ENCODE results near the gene KIAA1671. TPM values are rescaled to one million over a fixed set of nuclear protein-coding genes. Genes with fewer than 3 reads are reported as not detected.

KIAA1671 gene
- total RNA-seq, 1 experiment from 2014 or later: 63.1 TPM

DNA sequence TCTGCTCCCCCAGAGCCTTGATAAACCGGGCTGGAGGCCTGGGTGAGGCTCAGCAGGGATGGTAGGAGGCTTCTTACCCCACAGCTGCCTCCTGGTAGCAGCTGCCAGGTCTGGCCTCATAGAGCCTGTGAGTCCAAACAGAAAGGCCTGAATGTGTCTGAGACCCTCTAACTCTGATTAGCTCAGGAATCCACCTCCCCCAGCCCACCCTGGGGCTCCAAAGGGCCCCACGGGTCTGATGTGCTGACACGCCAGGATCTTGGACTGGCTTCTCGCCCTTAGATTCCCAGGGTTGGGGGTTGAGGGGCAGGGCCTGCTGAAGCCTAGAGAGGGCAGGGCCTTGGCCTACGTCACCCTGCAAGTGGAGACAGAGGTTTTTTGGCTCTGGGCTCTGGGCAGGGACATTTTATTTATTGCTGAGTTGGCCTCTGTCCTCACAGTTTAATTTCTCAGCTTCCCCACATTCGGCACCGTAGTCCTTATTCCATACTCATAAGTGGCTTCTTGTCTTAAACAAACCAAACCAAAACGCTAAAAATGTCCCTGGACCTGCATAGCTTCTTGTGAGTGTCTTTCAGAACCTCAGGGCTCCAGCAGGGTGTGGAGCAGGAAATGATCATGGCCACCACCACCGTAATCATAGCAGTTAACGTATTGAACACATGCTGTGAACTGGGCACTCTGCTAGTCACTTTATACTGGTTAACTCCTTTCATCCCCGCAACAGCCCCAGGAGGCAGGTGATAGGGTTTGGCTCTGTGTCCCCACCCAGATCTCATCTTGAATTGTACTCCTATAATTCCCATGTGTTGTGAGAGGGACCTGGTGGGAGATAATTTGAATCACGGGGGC is 25.1 kb downstream of the KIAA1671 start:
- H3K9me3 Mint-ChIP-seq (ENCODE audit: low read depth, unreplicated experiment): no peaks in the 10 kb centered on the region
- no peak for DNase-seq
- TF ChIP-seq, protein P1, sequence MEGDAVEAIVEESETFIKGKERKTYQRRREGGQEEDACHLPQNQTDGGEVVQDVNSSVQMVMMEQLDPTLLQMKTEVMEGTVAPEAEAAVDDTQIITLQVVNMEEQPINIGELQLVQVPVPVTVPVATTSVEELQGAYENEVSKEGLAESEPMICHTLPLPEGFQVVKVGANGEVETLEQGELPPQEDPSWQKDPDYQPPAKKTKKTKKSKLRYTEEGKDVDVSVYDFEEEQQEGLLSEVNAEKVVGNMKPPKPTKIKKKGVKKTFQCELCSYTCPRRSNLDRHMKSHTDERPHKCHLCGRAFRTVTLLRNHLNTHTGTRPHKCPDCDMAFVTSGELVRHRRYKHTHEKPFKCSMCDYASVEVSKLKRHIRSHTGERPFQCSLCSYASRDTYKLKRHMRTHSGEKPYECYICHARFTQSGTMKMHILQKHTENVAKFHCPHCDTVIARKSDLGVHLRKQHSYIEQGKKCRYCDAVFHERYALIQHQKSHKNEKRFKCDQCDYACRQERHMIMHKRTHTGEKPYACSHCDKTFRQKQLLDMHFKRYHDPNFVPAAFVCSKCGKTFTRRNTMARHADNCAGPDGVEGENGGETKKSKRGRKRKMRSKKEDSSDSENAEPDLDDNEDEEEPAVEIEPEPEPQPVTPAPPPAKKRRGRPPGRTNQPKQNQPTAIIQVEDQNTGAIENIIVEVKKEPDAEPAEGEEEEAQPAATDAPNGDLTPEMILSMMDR (IDR thresholded peaks at IDR 0.05; ENCODE audit: unreplicated experiment): no peak
- BruUV-seq (replicated peaks): no TSS peak
- no peaks in the 10 kb centered on the region for H3K36me3 Mint-ChIP-seq (ENCODE audit: insufficient read depth, unreplicated experiment)
- H3K27ac Mint-ChIP-seq (ENCODE audit: unreplicated experiment): no peak overlapping the region
- CTCF ChIA-PET: no interaction called here
- no peak overlapping the region for H3K4me3 Mint-ChIP-seq (ENCODE audit: low read depth, unreplicated experiment)
- intact Hi-C loops (cut with micrococcal nuclease; ENCODE audit: unreplicated experiment): no loop called here
- peaks cover 8% of the 10 kb centered on the region for H3K4me1 Mint-ChIP-seq (ENCODE audit: low read depth, unreplicated experiment)
- no peaks in the 10 kb centered on the region for H3K27me3 Mint-ChIP-seq (ENCODE audit: unreplicated experiment)

DNA sequence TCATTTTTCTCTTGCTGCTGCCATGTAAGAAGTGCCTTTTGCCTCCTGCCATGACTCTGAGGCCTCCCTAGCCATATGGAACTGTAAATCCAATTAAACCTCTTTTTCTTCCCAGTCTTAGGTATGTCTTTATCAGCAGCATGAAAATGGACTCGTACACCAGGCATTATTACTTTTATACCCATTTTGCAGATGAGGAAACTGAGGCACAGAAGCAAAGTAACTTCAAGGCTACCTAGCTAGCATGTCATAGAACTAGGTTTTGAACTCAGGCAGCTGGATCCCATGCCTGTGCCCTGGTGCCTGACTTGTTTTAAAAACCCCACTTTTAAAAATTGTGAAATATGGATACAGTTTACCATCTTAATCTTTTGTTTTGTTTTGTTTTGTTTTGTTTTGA is 25.8 kb downstream of the KIAA1671 start:
- no TSS peak for BruUV-seq (replicated peaks)
- Mint-ChIP-seq H3K9me3 (ENCODE audit: low read depth, unreplicated experiment) (no peaks in the 10 kb centered on the region), H3K4me3 (ENCODE audit: low read depth, unreplicated experiment) (no peak overlapping the region), H3K27ac (ENCODE audit: unreplicated experiment) (no peak overlapping the region), H3K4me1 (ENCODE audit: low read depth, unreplicated experiment) (peaks cover 8% of the 10 kb centered on the region), H3K36me3 (ENCODE audit: insufficient read depth, unreplicated experiment) (no peaks in the 10 kb centered on the region), H3K27me3 (ENCODE audit: unreplicated experiment) (no peaks in the 10 kb centered on the region)
- no peak for DNase-seq
- intact Hi-C loops (cut with micrococcal nuclease; ENCODE audit: unreplicated experiment): no loop called here
- CTCF ChIA-PET: no interaction called here
- TF ChIP-seq, protein P1 (IDR thresholded peaks at IDR 0.05; ENCODE audit: unreplicated experiment): no peak

DNA sequence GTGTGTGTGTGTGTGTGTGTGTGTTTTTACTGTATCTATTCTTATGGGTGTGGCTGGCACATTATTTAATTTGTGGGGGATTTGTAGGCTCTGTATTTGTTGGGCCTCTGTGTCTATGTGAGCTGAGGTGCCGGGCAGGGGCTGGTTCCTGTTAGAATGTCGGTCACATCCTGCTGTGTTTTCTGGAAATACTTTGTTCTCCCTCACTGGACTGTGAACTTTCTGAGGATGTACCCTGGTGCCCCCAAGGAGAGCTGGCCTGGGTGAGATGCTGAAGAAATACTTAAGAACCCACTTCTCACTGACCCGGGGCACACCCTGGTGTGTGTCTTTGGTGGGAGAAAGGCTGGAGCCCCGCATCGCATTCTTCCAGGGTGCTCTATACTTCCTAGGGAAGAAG is 28.6 kb downstream of the KIAA1671 start:
- intact Hi-C loops (cut with micrococcal nuclease; ENCODE audit: unreplicated experiment): no loop called here
- Mint-ChIP-seq H3K9me3 (ENCODE audit: low read depth, unreplicated experiment) (no peaks in the 10 kb centered on the region), H3K4me3 (ENCODE audit: low read depth, unreplicated experiment) (no peak overlapping the region), H3K27ac (ENCODE audit: unreplicated experiment) (no peak overlapping the region), H3K4me1 (ENCODE audit: low read depth, unreplicated experiment) (no peaks in the 10 kb centered on the region), H3K36me3 (ENCODE audit: insufficient read depth, unreplicated experiment) (no peaks in the 10 kb centered on the region), H3K27me3 (ENCODE audit: unreplicated experiment) (no peaks in the 10 kb centered on the region)
- no peak for DNase-seq
- BruUV-seq (replicated peaks): no TSS peak
- TF ChIP-seq, protein P1 (IDR thresholded peaks at IDR 0.05; ENCODE audit: unreplicated experiment): no peak
- CTCF ChIA-PET: no interaction called here

DNA sequence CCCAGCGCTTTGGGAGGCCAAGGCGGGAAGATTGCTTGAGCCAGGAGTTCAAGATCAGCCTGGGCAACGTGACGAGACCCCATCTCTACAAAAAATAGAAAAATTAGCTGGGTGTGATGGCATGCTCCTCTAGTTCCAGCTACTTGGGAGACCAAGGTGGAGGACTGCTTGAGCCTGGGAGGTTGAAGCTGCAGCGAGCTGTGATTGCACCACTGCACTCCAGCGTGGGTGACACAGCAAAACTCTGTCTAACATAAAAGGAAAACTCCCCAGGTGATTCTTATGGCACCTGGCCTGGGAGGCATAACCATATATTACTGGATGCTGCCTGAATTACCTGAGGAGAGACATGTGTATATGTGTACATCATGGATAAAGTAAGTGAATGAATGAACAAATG is 29.1 kb downstream of the KIAA1671 start:
- no TSS peak for BruUV-seq (replicated peaks)
- DNase-seq: no peak
- intact Hi-C loops (cut with micrococcal nuclease; ENCODE audit: unreplicated experiment): no loop called here
- H3K27ac Mint-ChIP-seq (ENCODE audit: unreplicated experiment): no peak overlapping the region
- no peaks in the 10 kb centered on the region for H3K27me3 Mint-ChIP-seq (ENCODE audit: unreplicated experiment)
- H3K4me1 Mint-ChIP-seq (ENCODE audit: low read depth, unreplicated experiment): no peaks in the 10 kb centered on the region
- H3K4me3 Mint-ChIP-seq (ENCODE audit: low read depth, unreplicated experiment): no peak overlapping the region
- H3K36me3 Mint-ChIP-seq (ENCODE audit: insufficient read depth, unreplicated experiment): no peaks in the 10 kb centered on the region
- CTCF ChIA-PET: no interaction called here
- TF ChIP-seq, protein P1 (IDR thresholded peaks at IDR 0.05; ENCODE audit: unreplicated experiment): no peak
- no peaks in the 10 kb centered on the region for H3K9me3 Mint-ChIP-seq (ENCODE audit: low read depth, unreplicated experiment)
